Tibial nerve (tissue), 4 donors: ENCODE data around the gene LRRC61. TPM values are rescaled to one million over a fixed set of nuclear protein-coding genes. Genes with fewer than 3 reads are reported as not detected.

ENCODE experiments used
- DNase-seq, 2 donors: peaks; one replicate each; pipeline ENCODE4 v3.0.0-alpha.2; 2019; ENCODE audit warnings: low spot score in 2 of 2
- H3K27ac ChIP-seq, 4 donors: fragments of 200-600 bp; sonication (generic) in 3 of 4; one replicate each; pipeline ENCODE4 v1.5.1; 2017 to 2019; ENCODE audit warnings: mild to moderate bottlenecking in 1 of 4
- H3K27me3 ChIP-seq, 2 donors: fragments of 200-600 bp; sonication (generic) in 1 of 2; one replicate each; pipeline versions ENCODE4 v1.5.1 to v1.6.0; 2017 to 2019
- H3K36me3 ChIP-seq, 3 donors: fragments of 200-600 bp; sonication (generic); one replicate each; pipeline ENCODE4 v1.5.1; 2018 to 2019
- H3K4me1 ChIP-seq, 4 donors: fragments of 200-600 bp; sonication (generic) in 3 of 4; one replicate each; pipeline ENCODE4 v1.5.1; 2017 to 2019
- H3K4me3 ChIP-seq, 4 donors: fragments of 200-600 bp; sonication (generic) in 3 of 4; one replicate each; pipeline ENCODE4 v1.5.1; 2017 to 2019; ENCODE audit warnings: mild to moderate bottlenecking in 1 of 4, moderate library complexity in 1 of 4
- H3K9me3 ChIP-seq, 4 donors: fragments of 200-600 bp; sonication (generic) in 3 of 4; one replicate each; pipeline ENCODE4 v1.5.1; 2017 to 2019
- EP300 ChIP-seq, 2 donors: sonication (generic); formaldehyde crosslinking; IDR thresholded peaks; one replicate each; pipeline ENCODE4 v1.6.1; 2017; ENCODE audit warnings: antibody characterized with exemption in 2 of 2, mild to moderate bottlenecking in 1 of 2
- POLR2A ChIP-seq, 2 donors: fragments of 450-650 bp; IDR thresholded peaks; one replicate each; pipeline ENCODE4 v1.6.1; 2017; ENCODE audit warnings: antibody characterized with exemption in 2 of 2, mild to moderate bottlenecking in 2 of 2, moderate library complexity in 2 of 2
- WGBS, 2 donors: methylation state at CpG; one replicate each; pipeline ENCODE4 v1.1.5; 2018; 5-methylcytosine and 5-hydroxymethylcytosine counted together
- total RNA-seq, 4 donors: library from RNA; depleted of rRNA; stranded (reverse); fragments of >200 nt; gene quantifications; one replicate each; pipeline ENCODE4 v1.1.0, GENCODE V29; 2016
- TF ChIP-seq, protein P1 (sequence below), 5 experiments: fragments of 200-600 bp in 3 of 5; fragments of 450-650 bp in 2 of 5; sonication (generic) in 3 of 5; IDR thresholded peaks; one replicate each; pipeline ENCODE4 v1.5.1; 2016 to 2019; ENCODE audit warnings: antibody characterized with exemption in 5 of 5, mild to moderate bottlenecking in 3 of 5, moderate library complexity in 2 of 5

LRRC61 gene
- total RNA-seq, 4 donors from 2014 or later, result 7.9 to 19.3 (median 9.6) TPM

DNA sequence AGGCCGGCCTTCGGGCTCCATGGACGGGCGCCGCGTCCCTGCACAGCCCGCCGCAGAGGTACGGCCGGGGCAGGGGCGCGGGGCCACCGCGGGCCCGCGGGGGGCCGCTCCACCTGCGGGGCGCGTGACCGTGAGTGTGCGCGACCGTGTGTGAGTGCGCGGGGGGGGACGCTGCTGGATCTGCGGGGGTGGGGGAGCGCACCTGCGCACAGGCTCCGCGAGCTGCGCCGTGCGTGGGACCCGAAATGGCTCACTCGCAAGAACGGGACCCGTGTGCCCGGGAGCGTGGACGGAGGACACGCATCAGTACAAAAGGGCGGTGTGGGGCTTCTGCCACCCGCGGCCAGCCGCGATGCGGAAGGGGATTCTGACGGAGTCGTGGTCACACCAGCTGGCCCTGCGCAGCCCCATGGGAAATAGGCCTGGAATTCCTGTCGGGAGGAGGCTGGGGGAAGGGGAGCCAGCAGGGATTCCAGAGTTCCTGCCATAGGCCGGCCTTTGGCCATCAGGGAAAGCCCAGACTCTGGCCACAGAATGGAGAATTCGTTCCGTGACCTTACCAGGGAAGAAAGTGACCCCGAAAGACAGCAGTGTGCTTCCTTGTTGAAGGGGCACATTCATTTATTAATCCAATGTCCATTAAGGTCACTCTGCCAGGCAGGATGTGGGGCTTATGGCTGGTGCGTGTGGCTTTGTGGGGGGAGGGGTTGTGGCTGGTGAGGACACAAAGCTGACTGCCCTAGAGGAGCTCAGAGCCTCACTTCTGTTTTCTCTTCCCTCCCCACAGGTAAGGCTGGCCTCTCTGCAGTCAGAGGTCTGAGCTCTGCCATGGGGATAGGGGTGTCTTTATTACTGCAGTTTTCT is 46.0 kb downstream of the LRRC61 start:
- Histone ChIP-seq H3K9me3 (no peaks in the 10 kb centered on the region), H3K27me3 (no peaks in the 10 kb centered on the region), H3K4me3 (peak overlapping the region; percentile 68 to 99 (median 84)), H3K27ac (peak overlapping the region; percentile 88 to 99 (median 98)), H3K4me1 (peaks cover 0 to 55% (median 25%) of the 10 kb centered on the region in 4 donors), H3K36me3 (peaks cover 0 to 43% (median 0%) of the 10 kb centered on the region in 3 donors)
- peak in 1 of 2 donors; percentile 31 for DNase-seq
- TF ChIP-seq POLR2A (IDR thresholded peaks at IDR 0.05), result no peak
- no peak for TF ChIP-seq EP300 (IDR thresholded peaks at IDR 0.05)
- TF ChIP-seq, protein P1, sequence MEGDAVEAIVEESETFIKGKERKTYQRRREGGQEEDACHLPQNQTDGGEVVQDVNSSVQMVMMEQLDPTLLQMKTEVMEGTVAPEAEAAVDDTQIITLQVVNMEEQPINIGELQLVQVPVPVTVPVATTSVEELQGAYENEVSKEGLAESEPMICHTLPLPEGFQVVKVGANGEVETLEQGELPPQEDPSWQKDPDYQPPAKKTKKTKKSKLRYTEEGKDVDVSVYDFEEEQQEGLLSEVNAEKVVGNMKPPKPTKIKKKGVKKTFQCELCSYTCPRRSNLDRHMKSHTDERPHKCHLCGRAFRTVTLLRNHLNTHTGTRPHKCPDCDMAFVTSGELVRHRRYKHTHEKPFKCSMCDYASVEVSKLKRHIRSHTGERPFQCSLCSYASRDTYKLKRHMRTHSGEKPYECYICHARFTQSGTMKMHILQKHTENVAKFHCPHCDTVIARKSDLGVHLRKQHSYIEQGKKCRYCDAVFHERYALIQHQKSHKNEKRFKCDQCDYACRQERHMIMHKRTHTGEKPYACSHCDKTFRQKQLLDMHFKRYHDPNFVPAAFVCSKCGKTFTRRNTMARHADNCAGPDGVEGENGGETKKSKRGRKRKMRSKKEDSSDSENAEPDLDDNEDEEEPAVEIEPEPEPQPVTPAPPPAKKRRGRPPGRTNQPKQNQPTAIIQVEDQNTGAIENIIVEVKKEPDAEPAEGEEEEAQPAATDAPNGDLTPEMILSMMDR (IDR thresholded peaks at IDR 0.05), result no peak
- 0 to 2% methylated on average over 13 to 34 of the region's 58 CpGs for WGBS, 2 donors

DNA sequence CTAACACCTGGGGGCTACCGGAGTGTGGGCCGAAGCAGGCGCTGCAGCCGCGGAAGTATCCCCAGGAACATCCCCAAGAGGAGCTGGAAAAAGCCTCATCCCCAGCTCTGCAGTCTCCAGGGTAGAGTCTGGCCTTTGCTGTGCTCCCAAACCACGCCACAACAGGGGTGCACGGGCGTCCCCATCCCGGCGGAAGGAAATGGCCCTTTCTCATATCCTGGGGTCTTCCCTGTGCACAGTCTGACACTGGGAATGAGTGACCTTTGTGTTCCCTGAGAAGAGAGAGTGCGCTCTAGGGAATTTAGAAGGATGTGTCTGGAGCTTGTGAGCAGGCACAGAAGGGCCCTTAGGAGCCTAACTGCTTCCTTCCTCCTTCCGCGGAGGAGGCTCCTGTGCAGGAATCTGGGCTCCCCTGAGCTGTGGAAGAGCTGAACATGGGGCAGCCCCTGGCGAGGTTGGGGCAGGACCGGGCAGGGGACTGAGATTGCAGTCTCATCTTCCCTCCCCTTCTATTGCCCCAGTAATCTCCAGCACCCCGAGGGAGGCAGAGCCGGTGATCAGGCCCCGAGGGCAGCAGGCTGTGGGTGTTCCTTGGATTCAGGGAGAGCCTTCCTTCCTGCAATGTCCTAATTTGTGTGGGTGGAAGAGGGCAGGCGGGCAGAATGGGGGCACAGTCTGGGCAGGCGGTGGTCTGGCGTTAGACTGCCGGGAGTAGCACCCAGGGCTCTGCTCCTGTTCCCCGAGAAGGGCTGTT is 46.8 kb downstream of the LRRC61 start:
- H3K9me3 ChIP-seq, result no peaks in the 10 kb centered on the region
- H3K4me1 ChIP-seq, result peaks cover 0 to 55% (median 24%) of the 10 kb centered on the region in 4 donors
- peaks cover 0 to 51% (median 0%) of the 10 kb centered on the region in 3 donors for H3K36me3 ChIP-seq
- TF ChIP-seq, protein P1 (IDR thresholded peaks at IDR 0.05), result no peak
- TF ChIP-seq EP300 (IDR thresholded peaks at IDR 0.05) (no peak), POLR2A (IDR thresholded peaks at IDR 0.05) (no peak)
- peak overlapping the region; percentile 88 to 99 (median 98) for H3K27ac ChIP-seq
- 22 to 28% methylated on average over 20 to 23 of the region's 23 CpGs for WGBS, 2 donors
- no peaks in the 10 kb centered on the region for H3K27me3 ChIP-seq
- H3K4me3 ChIP-seq, result peak overlapping the region; percentile 68 to 99 (median 84)
- no peak for DNase-seq

DNA sequence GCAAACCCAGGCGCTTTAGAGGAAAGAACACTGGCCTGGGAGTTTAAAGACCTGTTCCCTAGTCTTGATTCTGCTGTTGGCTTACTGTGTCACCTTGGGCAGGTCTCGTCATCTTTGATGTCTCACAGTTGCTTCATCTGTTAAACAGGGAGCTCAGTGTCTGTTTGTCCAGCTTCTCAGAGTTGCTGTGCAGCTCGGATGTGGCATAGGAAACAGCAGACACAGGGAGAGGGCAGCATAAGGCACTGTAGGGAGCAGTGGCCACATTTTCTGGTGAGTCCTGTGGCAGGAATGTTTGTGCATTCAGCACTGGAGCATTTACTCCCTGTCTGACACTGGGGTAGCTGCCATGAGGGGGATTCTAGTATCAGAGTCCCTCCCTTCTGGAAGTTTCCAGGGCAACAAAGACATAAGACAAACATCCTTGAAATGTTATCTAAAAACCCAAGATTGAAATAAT is 47.5 kb downstream of the LRRC61 start:
- TF ChIP-seq, protein P1 (IDR thresholded peaks at IDR 0.05), result no peak
- TF ChIP-seq EP300 (IDR thresholded peaks at IDR 0.05) (no peak), POLR2A (IDR thresholded peaks at IDR 0.05) (no peak)
- WGBS, 2 donors, result 48 to 75% methylated on average over 3 of the region's 3 CpGs
- H3K27me3 ChIP-seq, result no peaks in the 10 kb centered on the region
- H3K4me1 ChIP-seq, result peaks cover 0 to 55% (median 24%) of the 10 kb centered on the region in 4 donors
- DNase-seq, result no peak
- no peaks in the 10 kb centered on the region for H3K9me3 ChIP-seq
- peaks cover 0 to 57% (median 0%) of the 10 kb centered on the region in 3 donors for H3K36me3 ChIP-seq
- peak overlapping the region in 3 of 4 donors; percentile 59 to 99 (median 98) for H3K27ac ChIP-seq
- H3K4me3 ChIP-seq, result peak overlapping the region in 1 of 4 donors; percentile 99

DNA sequence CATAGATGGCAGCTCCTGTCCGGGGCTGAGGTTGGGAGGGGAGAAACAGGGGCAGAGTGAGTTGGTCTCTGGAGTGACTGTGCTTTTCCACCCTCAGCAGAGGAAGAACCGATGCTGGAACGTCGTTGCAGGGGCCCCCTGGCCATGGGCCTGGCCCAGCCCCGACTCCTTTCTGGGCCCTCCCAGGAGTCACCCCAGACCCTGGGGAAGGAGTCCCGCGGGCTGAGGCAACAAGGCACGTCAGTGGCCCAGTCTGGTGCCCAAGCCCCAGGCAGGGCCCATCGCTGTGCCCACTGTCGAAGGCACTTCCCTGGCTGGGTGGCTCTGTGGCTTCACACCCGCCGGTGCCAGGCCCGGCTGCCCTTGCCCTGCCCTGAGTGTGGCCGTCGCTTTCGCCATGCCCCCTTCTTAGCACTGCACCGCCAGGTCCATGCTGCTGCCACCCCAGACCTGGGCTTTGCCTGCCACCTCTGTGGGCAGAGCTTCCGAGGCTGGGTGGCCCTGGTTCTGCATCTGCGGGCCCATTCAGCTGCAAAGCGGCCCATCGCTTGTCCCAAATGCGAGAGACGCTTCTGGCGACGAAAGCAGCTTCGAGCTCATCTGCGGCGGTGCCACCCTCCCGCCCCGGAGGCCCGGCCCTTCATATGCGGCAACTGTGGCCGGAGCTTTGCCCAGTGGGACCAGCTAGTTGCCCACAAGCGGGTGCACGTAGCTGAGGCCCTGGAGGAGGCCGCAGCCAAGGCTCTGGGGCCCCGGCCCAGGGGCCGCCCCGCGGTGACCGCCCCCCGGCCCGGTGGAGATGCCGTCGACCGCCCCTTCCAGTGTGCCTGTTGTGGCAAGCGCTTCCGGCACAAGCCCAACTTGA is 48.2 kb downstream of the LRRC61 start:
- Histone ChIP-seq H3K9me3 (no peaks in the 10 kb centered on the region), H3K27me3 (no peaks in the 10 kb centered on the region), H3K4me1 (peaks cover 0 to 60% (median 24%) of the 10 kb centered on the region in 4 donors), H3K4me3 (no peak overlapping the region), H3K36me3 (peaks cover 0 to 57% (median 0%) of the 10 kb centered on the region in 3 donors), H3K27ac (peak overlapping the region in 2 of 4 donors; percentile 59 to 98)
- DNase-seq, result no peak
- 82 to 84% methylated on average over 32 to 39 of the region's 48 CpGs for WGBS, 2 donors
- no peak for TF ChIP-seq EP300 (IDR thresholded peaks at IDR 0.05)
- TF ChIP-seq POLR2A (IDR thresholded peaks at IDR 0.05), result no peak
- TF ChIP-seq, protein P1 (IDR thresholded peaks at IDR 0.05), result no peak
